Measurements from ENCODE around the gene SP2. TPM values are rescaled to one million over a fixed set of nuclear protein-coding genes. Genes with fewer than 3 reads are reported as not detected.
A peak's percentile ranks its signal among the peaks of the same experiment; 100 is the strongest.

SP2 gene
- total RNA-seq, 1 donor from 2014 or later = 2.2 TPM

- TF ChIP-seq CTCF (IDR thresholded peaks at IDR 0.05; ENCODE audit: insufficient read depth, low read length, poor library complexity, severe bottlenecking) = no peak
- no peak for DNase-seq (ENCODE audit: low read depth)
- Histone ChIP-seq H3K27me3 (ENCODE audit: control insufficient read depth, insufficient read depth, low read length) (no peaks in the 10 kb centered on the region), H3K4me3 (ENCODE audit: low read depth, low read length) (no peak overlapping the region), H3K36me3 (ENCODE audit: control insufficient read depth, insufficient read depth, low read length) (no peaks in the 10 kb centered on the region)
Measured at GRCh38 chr17:47945080-47945479, 49.0 kb downstream of the SP2 start.

GRCh38 chr17:47945529-47946508 is 49.8 kb downstream of the SP2 start:
- no peak for DNase-seq (ENCODE audit: low read depth)
- Histone ChIP-seq H3K4me3 (ENCODE audit: low read depth, low read length) (no peak overlapping the region), H3K27me3 (ENCODE audit: control insufficient read depth, insufficient read depth, low read length) (no peaks in the 10 kb centered on the region), H3K36me3 (ENCODE audit: control insufficient read depth, insufficient read depth, low read length) (no peaks in the 10 kb centered on the region)
- no peak for TF ChIP-seq CTCF (IDR thresholded peaks at IDR 0.05; ENCODE audit: insufficient read depth, low read length, poor library complexity, severe bottlenecking)

GRCh38 chr17:47946516-47946915 is 50.5 kb downstream of the SP2 start:
- Histone ChIP-seq H3K4me3 (ENCODE audit: low read depth, low read length) (no peak overlapping the region), H3K27me3 (ENCODE audit: control insufficient read depth, insufficient read depth, low read length) (no peaks in the 10 kb centered on the region), H3K36me3 (ENCODE audit: control insufficient read depth, insufficient read depth, low read length) (no peaks in the 10 kb centered on the region)
- DNase-seq (ENCODE audit: low read depth) = no peak
- no peak for TF ChIP-seq CTCF (IDR thresholded peaks at IDR 0.05; ENCODE audit: insufficient read depth, low read length, poor library complexity, severe bottlenecking)

GRCh38 chr17:47946929-47947397 is 50.9 kb downstream of the SP2 start:
- H3K36me3 ChIP-seq (ENCODE audit: control insufficient read depth, insufficient read depth, low read length) = no peaks in the 10 kb centered on the region
- no peaks in the 10 kb centered on the region for H3K27me3 ChIP-seq (ENCODE audit: control insufficient read depth, insufficient read depth, low read length)
- DNase-seq (ENCODE audit: low read depth) = peak; percentile 71
- no peak overlapping the region for H3K4me3 ChIP-seq (ENCODE audit: low read depth, low read length)
- peak; percentile 90 for TF ChIP-seq CTCF (IDR thresholded peaks at IDR 0.05; ENCODE audit: insufficient read depth, low read length, poor library complexity, severe bottlenecking)

GRCh38 chr17:47948706-47949196 is 52.7 kb downstream of the SP2 start:
- H3K27me3 ChIP-seq (ENCODE audit: control insufficient read depth, insufficient read depth, low read length) = no peaks in the 10 kb centered on the region
- no peaks in the 10 kb centered on the region for H3K36me3 ChIP-seq (ENCODE audit: control insufficient read depth, insufficient read depth, low read length)
- no peak for TF ChIP-seq CTCF (IDR thresholded peaks at IDR 0.05; ENCODE audit: insufficient read depth, low read length, poor library complexity, severe bottlenecking)
- no peak overlapping the region for H3K4me3 ChIP-seq (ENCODE audit: low read depth, low read length)
- DNase-seq (ENCODE audit: low read depth) = no peak

Data from kidney epithelial cell (primary cell).